ENCODE measurements around the gene AHRR. TPM values are rescaled to one million over a fixed set of nuclear protein-coding genes. Genes with fewer than 3 reads are reported as not detected.

AHRR gene
- total and polyA plus RNA-seq, 2 donors from 2014 or later, result 0.71 to 1.7 TPM

DNA sequence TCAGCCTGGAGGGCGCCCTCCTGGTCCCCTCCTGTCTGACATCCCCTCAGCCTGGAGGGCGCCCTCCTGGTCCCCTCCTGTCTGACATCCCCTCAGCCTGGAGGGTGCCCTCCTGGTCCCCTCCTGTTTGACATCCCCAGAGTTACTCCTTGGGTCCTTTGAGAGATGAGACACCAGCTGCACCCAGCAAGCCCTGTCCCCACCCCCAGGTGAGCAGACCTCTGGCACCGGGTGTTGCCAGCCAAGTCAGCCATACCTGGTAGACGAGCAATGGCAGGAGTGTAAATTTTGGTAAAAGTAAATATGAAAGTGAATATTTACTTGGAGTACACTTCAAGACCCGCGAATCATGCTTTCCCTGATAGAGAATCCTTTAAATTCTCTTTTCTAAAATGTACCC is 146.9 kb downstream of the AHRR start:
- Histone ChIP-seq H3K36me3 (ENCODE audit: control insufficient read depth in 2 of 3, insufficient read depth in 3 of 3, low read length in 3 of 3) (peaks cover 0 to 13% (median 4%) of the 10 kb centered on the region in 3 donors), H3K4me1 (ENCODE audit: control insufficient read depth in 2 of 3, insufficient read depth in 2 of 3, low read depth in 1 of 3, low read length in 3 of 3) (peaks cover 0 to 10% (median 0%) of the 10 kb centered on the region in 3 donors), H3K9ac (ENCODE audit: low read length in 3 of 3) (no peak overlapping the region), H3K27ac (ENCODE audit: low read depth in 2 of 2, low read length in 2 of 2) (no peak overlapping the region), H3K4me3 (ENCODE audit: low read length in 3 of 3) (no peak overlapping the region), H3K9me3 (ENCODE audit: control insufficient read depth in 2 of 3, insufficient read depth in 1 of 3, low read length in 3 of 3) (no peaks in the 10 kb centered on the region), H3K27me3 (ENCODE audit: control insufficient read depth, insufficient read depth, low read length) (no peaks in the 10 kb centered on the region)
- FAIRE-seq, result no peak
- intact Hi-C loops (cut with DNase I), result no loop called here
- TF ChIP-seq, protein P1, sequence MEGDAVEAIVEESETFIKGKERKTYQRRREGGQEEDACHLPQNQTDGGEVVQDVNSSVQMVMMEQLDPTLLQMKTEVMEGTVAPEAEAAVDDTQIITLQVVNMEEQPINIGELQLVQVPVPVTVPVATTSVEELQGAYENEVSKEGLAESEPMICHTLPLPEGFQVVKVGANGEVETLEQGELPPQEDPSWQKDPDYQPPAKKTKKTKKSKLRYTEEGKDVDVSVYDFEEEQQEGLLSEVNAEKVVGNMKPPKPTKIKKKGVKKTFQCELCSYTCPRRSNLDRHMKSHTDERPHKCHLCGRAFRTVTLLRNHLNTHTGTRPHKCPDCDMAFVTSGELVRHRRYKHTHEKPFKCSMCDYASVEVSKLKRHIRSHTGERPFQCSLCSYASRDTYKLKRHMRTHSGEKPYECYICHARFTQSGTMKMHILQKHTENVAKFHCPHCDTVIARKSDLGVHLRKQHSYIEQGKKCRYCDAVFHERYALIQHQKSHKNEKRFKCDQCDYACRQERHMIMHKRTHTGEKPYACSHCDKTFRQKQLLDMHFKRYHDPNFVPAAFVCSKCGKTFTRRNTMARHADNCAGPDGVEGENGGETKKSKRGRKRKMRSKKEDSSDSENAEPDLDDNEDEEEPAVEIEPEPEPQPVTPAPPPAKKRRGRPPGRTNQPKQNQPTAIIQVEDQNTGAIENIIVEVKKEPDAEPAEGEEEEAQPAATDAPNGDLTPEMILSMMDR (IDR thresholded peaks at IDR 0.05; ENCODE audit: borderline replicate concordance, extremely low read depth, insufficient read depth), result no peak
- no peak for DNase-seq

DNA sequence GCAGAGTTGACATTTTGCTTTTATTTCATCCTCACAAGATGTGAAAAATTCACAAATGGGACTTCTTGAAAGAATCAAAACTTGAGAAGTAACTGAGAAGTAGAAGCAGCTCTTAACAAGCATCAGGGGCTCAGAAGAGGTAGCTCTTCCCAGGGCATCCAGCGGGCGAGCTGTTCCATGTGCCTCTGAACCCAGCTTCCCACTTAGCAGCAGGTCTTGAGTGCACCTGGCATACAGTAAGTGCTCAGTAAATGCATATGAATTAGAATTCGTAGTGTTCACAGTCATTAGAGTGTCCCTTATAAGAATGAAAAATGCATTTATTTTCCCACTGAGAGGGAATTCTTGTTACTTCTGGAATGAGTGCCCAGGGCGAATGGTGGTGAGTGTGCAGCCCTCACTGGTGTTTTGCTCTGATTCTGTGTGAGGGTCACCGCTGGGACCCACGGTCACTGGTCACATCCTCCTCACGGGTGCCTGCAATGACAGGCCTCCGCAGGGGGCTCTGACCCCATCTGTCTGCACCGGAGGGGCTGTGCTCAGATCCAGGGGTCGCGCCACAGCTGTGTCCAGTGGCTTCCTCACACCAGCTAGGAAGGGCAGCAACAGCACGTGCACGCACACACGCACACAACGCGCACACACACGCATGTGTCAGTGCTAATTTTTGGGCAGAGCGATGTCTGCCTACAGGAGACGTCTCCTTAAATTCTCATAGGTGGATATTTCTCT is 148.4 kb downstream of the AHRR start:
- no peak overlapping the region for H3K4me3 ChIP-seq (ENCODE audit: low read length in 3 of 3)
- peaks cover 0 to 4% (median 2%) of the 10 kb centered on the region in 3 donors for H3K36me3 ChIP-seq (ENCODE audit: control insufficient read depth in 2 of 3, insufficient read depth in 3 of 3, low read length in 3 of 3)
- TF ChIP-seq, protein P1 (IDR thresholded peaks at IDR 0.05; ENCODE audit: borderline replicate concordance, extremely low read depth, insufficient read depth), result no peak
- DNase-seq (peak in 2 of 5 donors; percentile 37 to 68), FAIRE-seq (no peak)
- H3K27me3 ChIP-seq (ENCODE audit: control insufficient read depth, insufficient read depth, low read length), result no peaks in the 10 kb centered on the region
- no peak overlapping the region for H3K9ac ChIP-seq (ENCODE audit: low read length in 3 of 3)
- intact Hi-C loops (cut with DNase I), result no loop called here
- H3K9me3 ChIP-seq (ENCODE audit: control insufficient read depth in 2 of 3, insufficient read depth in 1 of 3, low read length in 3 of 3), result no peaks in the 10 kb centered on the region
- no peak overlapping the region for H3K27ac ChIP-seq (ENCODE audit: low read depth in 2 of 2, low read length in 2 of 2)
- peaks cover 0 to 11% (median under 1%) of the 10 kb centered on the region in 3 donors for H3K4me1 ChIP-seq (ENCODE audit: control insufficient read depth in 2 of 3, insufficient read depth in 2 of 3, low read depth in 1 of 3, low read length in 3 of 3)

DNA sequence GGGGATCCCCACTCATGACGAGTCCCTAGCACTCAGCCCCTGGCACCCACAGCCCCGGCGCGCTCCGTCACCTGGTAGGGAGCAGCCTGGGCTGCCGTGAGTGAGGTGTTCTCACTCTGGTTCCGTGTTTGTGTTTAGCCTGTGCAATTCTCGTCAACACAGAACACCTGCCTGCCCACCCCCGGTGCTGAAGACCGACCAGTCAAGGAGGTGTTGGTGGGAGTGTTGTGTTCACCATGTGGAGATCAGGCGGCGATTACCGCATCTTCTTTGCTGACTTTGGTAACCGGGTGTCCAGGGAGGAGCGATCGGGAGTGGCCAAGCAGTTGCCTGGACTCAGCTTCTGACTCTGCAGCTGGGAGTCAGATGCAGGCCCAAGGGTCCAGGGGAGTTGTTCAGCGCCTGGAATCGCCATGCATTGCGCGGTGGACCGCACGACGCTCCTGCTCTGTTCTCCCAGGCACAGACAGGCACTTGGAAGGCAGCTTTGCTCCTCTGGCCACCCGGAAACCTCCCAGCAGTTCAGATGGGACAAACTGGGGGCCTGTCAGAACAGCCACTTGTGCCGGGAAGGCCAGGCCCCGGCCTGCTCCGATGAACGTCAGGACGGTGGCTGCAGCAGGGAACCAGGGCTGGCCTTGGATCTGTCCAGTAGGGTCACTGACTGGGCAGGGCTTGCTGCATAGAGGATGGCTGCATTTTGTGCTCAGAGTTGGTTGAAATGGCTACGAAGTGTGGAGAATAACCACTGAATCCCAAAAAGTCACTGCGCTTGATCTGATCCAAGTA is 149.6 kb downstream of the AHRR start:
- intact Hi-C loops (cut with DNase I), result no loop called here
- Histone ChIP-seq H3K9ac (ENCODE audit: low read length in 3 of 3) (no peak overlapping the region), H3K27ac (ENCODE audit: low read depth in 2 of 2, low read length in 2 of 2) (no peak overlapping the region), H3K4me3 (ENCODE audit: low read length in 3 of 3) (no peak overlapping the region), H3K36me3 (ENCODE audit: control insufficient read depth in 2 of 3, insufficient read depth in 3 of 3, low read length in 3 of 3) (peaks cover 0 to 4% (median 2%) of the 10 kb centered on the region in 3 donors), H3K9me3 (ENCODE audit: control insufficient read depth in 2 of 3, insufficient read depth in 1 of 3, low read length in 3 of 3) (no peaks in the 10 kb centered on the region), H3K27me3 (ENCODE audit: control insufficient read depth, insufficient read depth, low read length) (no peaks in the 10 kb centered on the region), H3K4me1 (ENCODE audit: control insufficient read depth in 2 of 3, insufficient read depth in 2 of 3, low read depth in 1 of 3, low read length in 3 of 3) (peaks cover 0 to 14% (median 3%) of the 10 kb centered on the region in 3 donors)
- FAIRE-seq (no peak), DNase-seq (peak in 2 of 5 donors; percentile 48 to 67)
- TF ChIP-seq, protein P1 (IDR thresholded peaks at IDR 0.05; ENCODE audit: borderline replicate concordance, extremely low read depth, insufficient read depth), result no peak
